AG20443 (cell line): ENCODE measurements around the gene ATG9B.

Experiments used
- DNase-seq: peaks from one replicate; pipeline ENCODE4 v3.0.0; 2012; ENCODE audit warnings: low spot score, mixed read lengths

Gene ATG9B

DNA sequence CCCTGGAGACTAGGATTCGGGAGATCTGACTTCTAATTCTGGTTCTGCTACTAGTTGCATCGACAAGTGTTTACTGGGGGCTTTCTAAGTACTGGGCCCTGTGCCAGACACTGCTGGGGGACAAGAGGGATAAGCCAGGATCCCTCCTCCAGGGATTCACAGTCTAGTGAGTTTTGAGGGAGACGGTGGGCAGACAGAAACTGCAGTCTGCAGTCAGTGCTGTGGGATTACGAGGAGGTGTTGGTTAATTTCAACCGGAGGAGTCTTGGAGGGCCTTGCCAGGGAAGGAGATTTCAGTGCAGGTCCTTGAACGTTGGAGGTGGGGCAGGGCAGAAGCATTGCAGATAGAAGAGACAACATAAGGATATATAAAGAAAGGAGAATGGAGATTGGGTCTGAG is 42.6 kb downstream of the ATG9B start:
- no peak for DNase-seq

DNA sequence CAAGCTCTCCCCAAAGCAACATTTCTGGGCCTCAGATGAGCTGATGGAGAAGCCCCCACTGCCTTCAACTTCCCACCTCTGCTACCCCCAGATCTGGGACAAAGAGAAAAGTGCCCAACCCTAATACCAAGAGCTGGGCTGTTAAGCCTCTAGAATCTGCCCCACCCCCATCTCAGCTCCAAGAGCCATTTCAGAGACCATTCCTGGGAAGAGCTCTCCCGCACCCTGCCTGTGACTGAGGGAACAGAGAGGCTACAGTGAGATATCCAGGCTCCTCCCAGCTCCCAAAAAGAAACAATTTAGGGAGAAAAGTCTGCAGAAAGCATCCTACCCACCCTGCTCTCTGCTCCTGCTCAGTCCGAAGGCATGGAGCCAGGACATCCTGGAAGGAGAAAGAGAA is 43.6 kb downstream of the ATG9B start:
- no peak for DNase-seq

DNA sequence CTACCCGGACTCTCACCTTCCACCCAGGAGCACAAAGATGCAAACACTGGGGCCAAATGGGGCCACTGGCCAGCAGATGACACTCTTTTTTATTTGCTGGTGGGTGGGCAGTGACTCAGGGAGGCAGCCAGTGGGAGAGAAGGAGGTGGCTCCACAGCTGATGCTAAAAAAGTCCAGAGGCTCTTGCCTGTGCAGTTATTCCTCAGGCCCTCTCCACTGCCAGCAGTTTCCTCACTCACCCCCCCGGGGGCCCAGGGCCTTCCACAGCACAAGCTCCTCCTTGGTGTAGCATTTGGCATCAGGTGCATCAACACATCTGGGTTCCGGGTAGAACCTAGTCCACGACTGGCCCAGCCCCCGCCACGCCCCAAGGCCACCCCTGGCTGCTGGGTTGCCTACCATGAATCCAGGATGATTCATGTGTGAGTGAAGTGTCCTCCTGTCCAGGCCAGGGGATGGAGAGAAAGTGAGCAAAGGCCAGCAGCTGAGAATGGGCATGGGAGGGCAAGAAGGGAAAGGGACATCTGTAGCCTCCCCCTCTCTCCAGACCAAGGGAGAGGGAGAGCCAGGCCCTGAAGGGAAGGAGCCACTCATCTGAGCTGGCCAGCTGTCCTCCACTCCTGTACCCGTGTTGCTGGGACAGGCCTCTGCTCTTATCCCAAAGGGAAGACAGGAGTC is 44.4 kb downstream of the ATG9B start:
- no peak for DNase-seq

DNA sequence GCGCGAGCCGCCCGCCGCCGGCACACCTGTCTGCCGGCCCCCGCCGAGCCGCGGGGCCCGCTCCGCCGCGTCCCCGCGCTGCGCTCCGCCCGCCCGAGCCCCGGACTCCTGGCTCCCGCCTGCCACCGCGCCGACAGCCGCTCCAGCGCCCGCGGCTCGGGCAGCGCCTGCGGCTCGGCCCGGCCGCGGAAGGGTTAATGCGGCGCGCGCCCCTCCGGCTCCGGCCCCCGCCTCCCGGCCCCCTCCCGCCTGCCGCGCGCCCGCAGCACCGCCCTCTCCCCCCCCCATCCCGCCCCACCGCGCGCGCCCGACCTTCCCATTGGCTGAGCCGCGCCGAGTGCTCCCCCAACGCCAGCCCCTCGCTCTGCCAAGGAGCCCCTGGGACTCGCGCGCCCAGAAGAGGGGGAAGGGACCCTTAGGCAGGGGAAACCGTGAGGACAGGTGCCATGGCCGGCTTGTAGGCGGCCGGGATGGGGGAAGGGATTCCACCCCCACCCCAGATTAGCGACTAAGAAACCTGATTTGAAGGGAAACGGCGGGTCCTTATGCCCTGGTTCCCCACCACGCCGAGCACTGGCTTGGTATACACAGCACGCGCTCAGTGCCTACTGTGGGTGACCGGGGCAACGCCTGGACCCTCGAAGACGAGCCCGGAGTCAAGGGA is 46.0 kb downstream of the ATG9B start, which contains the start of gene KCNH2:
KCNH2 (minus strand) TSS at position 196 of the 664 bp plus-strand sequence. CDS start 408 bp downstream, outside the sequence.
- peak; percentile 58 for DNase-seq

DNA sequence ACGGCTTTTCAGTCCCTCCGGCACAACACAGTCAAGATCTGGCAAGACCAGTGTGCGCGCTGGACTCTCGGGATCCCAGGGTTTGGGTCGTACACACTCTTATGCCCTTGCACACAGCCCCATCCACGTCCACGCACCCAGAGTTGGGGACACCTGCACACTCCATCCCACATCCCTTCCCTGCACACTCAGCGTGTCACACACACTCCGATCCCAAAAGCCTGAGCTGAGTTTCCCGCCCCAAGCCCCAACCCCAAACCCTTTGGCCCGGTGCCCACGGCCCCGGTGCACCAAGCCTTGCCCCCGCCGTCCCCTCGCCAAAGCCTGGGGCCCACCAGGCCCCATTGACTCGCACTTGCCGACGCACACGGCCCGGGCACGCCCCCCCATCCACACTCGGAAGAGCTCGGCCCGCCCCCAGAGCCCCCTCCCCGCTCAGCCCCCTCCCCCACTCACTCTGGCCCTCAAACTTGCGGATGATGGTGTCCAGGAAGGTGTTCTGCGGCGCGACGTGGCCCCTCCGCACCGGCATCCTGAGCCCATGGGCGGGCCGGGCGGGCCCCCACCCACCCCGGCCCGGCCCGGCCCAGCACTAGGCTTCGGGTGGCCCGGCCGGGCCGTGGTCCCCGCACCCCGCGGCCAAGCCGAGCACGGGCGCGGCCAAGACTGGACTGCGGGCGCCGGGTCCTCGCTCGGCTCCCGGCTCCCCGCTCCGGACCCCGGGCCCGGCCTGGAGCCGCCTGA is 46.7 kb downstream of the ATG9B start:
- DNase-seq: no peak

DNA sequence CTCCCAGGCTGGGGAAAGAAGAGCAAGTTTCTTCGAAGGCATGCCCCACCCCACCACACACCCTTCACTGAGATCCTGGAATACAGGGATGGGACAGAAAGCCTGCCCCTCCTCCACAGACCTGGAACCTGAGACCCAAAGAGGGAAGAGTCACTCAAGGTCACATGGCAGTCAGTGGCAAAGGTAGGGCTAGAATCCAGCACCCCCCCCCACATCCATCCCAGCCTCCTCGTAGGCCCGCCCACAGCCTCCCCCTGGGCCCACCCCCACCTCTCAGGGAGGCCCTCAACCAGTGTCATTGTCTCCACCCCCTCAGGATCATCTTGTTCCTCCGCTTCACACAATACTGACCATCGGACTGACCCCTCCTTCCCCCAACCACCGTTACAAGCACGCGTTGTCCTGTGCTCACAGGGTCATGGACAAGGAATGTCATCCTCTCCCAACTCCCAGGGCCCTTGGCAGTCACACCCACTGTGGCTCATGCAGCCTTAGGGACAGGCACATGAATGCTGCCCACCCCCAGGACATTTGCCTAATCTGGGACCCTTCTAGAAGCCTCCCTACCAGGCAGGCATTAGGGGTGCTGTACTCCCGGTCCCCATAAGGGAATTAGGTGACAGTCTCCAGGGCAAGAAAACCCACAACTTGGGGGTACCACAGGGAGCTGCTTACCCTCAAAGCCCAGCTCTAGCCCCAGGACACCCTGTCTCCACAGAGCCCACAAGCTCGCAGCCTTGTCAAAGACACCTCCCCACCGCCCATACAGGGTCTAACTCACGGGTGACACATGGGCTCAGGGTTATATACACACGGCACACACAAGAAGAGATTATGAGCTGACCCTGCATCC is 47.5 kb downstream of the ATG9B start:
- no peak for DNase-seq

DNA sequence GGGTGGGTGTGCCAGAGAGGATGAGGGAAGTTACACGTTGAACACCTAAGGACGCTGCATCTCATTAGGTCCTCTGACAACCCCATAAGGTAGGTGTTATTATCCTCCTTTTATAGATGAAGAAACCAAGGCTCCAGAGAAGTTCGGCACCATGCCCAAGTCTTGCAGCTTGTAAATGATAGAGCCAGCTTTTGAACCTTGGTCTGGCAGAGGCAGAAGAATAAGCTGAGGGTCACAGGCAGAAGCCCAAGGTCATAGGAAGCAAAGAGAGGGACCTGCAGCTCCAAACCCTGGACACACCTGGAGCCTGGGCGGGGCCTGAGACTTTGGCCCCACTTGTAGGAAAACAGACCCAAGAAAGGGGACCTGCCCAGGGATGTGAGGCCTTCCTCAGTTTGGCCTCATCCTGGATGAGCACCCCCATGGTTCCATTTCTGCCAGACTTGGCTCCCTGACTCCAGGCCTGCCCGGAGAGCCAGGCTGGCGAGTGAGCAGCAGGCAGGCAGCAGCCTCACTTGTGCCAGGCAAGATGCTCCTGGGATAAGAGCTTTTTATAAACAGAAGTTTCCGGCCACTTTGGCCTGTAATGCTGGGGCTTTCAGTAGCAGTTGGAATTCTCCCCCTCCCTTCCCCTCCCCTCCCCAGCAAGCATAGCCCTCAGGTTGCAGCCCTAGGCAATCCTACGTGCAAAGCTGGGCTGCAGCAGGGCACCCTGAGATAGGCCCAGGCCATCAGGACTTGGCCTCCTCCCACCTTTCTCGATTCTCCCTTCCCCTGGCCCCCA is 48.6 kb downstream of the ATG9B start:
- no peak for DNase-seq

DNA sequence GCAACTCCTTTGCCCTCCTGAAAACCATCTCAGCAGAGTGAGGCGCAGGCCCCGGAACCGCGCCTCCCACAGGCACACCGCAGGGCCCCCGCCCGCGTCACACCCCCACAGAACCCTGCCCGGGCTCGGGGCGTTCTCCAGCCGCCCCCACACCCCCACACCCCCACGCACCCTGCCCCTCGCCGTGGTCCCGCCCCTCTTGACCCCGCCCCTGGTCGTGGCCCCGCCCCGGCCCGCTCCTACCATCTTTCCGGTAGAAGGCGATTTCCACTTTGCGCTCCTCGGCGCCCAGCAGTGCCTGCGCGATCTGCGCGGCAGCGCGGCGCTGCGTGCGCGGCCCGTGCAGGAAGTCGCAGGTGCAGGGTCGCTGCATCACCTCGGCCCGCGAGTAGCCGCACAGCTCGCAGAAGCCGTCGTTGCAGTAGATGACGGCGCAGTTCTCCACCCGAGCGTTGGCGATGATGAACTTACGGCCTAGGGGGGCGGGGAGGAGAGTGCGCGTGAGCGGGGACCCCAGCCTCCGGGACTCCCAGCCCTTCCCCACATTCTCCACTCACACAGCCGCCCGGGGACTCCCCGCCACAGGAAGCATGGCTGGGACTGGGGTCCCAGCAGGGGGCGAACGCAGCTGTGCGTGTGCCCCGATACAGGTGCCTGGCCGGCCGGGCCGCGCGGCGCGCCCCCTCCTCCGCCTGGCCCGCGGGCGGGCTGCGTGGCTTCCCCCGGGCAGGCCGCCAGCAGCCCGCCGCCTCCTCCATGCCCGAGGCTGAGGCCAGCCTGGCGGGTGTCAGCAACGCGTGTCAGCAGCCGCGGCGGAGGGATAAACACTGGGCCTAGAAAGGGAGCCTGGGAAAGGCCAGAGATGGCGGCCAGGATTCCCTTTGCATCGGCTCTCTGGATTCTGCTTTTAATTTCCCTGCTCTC is 49.6 kb downstream of the ATG9B start:
- peak; percentile 55 for DNase-seq

DNA sequence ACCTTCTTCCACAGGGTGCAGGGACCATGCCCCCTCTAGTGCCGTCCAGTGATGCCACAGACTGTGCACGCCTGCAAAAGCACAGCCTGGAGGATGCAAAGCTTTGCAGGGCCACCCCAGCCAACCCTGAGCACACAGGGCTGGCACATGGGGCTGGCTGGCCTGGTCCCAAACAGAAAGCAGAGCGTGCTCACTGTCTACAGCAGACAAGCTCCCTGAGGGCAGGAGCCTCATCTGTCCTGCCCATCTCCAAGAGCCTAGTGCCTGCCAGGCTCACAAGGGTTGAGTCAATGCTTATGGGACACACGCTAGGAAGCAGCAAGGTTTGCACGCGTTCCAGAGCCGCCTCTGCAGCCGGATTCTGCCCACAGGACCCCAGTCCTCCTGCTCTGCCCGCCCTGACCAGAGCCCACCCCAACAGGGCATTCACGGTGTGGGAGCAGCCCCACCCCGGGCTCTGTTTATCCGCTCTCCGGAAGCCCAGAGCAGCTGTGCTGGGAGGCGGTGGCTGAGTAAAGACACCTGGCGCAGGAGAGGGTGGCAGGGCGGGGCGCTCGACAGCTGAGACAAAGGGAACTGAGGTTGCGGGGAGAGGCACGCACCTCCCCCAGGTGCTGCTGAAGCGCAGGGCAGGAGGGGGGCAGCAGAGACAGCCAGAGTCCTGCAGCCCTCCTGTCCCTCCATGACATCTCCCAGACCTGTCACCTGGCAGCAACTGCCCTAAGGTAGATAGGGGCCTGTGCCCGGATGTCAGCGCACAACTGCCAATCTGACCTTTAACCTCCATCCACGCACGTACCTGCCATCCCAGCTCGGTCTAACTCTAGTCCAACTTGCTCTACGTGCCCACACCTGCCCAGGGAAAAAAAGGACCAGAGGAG is 50.5 kb downstream of the ATG9B start:
- DNase-seq: no peak

DNA sequence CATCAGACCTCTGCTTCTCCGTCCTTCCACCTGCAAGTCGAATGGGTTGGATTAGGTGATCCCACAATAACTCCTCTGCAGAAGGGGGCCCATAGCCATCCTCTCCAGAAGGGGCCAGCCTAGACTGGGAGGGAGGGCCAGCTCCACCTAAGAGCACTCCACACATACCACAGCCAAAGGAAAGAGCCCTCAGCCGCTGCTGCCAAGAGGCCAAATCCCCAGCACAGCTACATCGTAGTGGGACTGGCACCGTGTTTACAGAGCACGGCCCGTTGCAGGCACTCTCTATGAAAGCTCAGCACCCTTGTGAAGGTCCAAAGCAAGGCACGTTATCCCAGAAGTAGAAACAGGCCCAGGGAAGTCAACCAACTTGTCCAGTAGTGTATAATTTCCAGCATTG is 51.6 kb downstream of the ATG9B start:
- no peak for DNase-seq

DNA sequence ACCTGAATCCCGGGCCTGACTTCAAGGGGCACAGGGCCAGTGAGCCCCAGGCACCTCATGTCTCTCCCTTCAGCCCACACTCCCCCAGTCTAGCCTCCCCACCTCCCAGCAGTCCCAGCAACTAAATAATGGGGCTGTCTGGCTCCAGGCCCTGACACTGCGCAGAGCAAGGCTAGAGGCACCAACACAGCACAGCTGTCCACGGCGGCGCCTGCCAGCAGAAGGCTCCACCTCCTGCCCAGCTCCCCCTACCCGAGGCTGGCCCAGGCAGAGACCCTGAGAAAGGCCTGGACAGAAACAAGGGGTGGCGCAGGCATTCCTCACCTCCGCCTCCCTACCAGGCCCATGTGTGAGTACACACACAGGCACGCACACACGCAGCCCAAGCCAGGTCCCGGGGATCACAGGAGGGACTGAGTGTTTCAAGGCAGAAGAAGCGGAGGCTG is 52.2 kb downstream of the ATG9B start:
- no peak for DNase-seq

DNA sequence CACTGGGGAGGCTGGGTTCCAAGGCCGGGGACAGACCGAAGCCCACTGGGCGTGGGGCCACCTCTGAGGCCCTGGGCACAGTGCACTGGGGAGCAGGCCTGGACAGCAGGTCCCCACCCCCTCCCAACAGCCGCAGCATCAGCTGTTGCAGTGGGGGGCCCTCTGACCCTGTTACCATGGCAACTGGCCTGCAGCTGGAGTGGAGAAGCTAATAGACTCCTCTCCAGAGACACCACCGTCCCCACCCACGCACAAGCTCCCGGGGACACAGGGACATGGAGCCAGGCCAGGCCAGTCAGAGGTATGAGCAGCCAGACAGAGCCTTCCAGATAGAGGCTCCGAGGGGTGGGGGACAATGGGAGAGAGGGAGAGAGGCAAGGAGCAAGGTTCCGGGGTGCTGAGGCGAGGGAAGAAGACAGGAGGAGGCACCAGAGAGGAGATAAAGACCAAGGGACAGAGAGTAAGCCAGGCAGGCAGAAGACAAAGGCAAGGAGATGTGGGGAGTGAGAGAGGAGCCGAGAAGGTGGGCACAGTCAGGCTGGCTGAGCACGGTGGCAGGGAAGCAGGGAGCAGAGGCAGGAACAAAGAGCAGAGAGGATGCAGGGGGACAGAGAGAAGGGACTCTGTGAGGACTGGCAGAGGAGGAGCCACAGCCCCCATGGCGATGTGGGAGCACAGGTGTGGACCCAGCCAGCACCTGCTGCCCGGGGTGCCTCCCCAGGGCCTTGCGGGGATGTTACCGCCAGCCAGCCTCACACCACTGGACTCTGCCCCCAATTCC is 52.9 kb downstream of the ATG9B start:
- no peak for DNase-seq

DNA sequence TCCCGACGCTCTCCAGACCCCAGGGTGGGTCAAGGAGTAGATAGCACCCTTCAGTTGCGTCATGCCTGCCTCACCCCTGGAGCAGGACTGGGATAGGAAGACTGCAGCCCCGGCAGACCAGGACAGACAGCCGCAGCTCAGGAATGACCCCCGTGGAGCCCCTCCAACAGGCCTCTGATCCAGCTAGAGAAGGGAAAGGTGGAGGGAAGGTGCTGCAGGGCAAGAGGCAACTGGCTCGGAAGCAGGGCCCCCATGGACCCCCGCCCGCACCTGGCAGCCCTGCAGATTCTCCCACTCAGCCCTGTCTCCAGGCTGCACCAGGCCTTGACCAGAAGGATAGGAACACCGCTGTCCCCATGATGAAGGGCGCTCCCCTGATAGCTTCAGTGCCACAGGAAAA is 53.9 kb downstream of the ATG9B start:
- DNase-seq: no peak

DNA sequence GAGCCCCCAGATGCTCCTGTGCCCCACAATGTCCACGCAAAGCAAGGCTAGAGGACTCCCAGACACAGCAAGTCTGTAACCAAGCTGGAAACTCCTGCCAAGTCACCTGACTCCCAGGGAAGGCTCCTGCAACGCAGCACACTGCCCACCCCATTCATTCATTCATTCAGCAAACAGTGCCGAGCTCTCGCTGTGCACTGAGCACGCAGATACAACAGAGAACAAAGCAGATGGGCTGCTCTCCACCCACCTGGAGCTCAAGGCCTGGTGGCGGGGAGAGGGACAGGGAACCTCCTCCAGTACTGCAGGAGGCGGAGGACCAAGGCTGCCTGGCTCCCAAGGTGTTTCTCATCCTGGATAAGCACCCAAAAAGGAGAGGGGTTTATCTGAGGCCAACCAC is 54.8 kb downstream of the ATG9B start:
- no peak for DNase-seq

DNA sequence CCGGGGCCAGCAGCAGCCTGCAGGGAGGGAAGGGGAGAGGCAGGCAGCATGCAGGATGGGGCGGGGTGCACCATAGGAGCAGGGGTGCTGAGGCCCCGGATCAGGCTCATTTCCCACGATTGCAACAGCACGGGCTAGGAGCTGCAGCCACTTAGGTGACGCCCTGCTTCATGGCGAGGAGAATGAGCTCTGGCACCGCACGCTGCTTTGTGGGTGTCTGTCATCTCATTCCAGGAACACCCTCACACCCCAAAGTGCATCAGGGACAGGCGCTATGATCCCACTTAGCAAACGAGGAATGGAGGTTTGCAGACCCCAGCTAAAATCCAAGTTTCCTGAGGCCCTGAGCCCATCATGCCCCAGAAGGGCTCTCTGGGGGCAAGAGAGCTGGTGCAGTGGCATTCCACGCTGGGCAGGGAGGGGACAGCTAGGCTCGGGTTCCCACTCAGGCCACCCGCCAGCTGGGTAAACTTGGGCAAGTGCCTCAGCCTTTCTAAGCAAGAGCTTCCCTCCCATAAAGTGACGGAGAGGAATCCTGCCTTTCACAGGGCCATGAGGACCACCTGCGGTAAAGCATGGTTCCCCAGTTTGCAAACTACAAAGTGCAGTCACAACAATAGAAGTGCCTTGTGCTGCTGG is 55.4 kb downstream of the ATG9B start:
- DNase-seq: peak; percentile 60

DNA sequence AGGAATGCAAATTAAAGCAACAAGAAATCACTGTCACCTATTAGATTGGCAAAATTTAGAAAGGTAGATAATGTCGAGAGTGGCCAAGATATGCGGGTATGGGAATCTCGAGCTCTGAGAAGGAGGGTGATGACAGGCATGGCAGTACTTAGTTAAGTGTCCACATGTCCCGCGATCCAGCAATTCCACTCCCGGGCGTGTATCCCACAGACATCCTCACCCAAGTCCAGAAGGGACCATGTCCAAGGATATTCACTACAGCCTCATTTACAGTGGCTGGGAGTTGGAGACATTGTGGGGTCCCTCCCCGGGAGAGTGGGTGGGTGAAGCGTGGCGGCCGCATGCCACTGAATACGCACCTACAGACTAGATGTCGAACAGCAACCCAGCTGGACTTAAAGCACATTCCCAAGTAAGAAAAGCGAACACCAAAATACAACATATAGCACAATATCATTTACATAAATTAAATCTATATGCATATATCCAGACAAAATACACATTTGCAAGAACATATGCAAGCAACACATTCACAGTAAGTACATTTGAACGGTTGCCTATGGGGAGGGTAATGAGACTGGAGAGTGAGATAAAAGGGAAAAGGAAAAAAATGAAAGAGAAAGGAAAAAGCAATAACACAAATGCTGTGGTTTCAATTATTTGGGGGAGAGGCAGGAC is 56.1 kb downstream of the ATG9B start:
- DNase-seq: no peak

DNA sequence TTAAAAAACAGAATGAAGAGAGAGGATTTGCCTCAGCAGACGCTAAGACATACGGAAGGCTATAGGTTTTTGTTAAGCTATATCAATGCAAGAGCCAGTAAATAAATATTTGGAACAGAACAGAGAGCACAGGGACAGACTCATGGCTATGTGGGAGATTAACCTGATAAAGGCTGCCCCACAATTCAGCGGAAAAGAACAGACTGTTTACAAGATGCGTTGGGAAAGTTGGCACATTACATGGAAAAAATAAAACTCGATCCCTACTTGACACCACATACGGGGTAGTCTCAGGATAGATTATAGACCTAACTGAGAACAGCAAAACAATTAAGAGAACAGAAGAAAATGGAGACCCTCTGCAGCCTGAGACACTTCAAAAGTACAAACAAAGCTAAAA is 56.9 kb downstream of the ATG9B start:
- DNase-seq: no peak
